NK-92 (cell line): ENCODE results near the gene FLT1.

Experiments
- DNase-seq: peaks from one replicate; lab custom pipeline; 2025; ENCODE audit not compliant: unreplicated experiment; lab: John Stamatoyannopoulos, UW

Gene FLT1, protein sequence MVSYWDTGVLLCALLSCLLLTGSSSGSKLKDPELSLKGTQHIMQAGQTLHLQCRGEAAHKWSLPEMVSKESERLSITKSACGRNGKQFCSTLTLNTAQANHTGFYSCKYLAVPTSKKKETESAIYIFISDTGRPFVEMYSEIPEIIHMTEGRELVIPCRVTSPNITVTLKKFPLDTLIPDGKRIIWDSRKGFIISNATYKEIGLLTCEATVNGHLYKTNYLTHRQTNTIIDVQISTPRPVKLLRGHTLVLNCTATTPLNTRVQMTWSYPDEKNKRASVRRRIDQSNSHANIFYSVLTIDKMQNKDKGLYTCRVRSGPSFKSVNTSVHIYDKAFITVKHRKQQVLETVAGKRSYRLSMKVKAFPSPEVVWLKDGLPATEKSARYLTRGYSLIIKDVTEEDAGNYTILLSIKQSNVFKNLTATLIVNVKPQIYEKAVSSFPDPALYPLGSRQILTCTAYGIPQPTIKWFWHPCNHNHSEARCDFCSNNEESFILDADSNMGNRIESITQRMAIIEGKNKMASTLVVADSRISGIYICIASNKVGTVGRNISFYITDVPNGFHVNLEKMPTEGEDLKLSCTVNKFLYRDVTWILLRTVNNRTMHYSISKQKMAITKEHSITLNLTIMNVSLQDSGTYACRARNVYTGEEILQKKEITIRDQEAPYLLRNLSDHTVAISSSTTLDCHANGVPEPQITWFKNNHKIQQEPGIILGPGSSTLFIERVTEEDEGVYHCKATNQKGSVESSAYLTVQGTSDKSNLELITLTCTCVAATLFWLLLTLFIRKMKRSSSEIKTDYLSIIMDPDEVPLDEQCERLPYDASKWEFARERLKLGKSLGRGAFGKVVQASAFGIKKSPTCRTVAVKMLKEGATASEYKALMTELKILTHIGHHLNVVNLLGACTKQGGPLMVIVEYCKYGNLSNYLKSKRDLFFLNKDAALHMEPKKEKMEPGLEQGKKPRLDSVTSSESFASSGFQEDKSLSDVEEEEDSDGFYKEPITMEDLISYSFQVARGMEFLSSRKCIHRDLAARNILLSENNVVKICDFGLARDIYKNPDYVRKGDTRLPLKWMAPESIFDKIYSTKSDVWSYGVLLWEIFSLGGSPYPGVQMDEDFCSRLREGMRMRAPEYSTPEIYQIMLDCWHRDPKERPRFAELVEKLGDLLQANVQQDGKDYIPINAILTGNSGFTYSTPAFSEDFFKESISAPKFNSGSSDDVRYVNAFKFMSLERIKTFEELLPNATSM (N-terminal part only)

DNA sequence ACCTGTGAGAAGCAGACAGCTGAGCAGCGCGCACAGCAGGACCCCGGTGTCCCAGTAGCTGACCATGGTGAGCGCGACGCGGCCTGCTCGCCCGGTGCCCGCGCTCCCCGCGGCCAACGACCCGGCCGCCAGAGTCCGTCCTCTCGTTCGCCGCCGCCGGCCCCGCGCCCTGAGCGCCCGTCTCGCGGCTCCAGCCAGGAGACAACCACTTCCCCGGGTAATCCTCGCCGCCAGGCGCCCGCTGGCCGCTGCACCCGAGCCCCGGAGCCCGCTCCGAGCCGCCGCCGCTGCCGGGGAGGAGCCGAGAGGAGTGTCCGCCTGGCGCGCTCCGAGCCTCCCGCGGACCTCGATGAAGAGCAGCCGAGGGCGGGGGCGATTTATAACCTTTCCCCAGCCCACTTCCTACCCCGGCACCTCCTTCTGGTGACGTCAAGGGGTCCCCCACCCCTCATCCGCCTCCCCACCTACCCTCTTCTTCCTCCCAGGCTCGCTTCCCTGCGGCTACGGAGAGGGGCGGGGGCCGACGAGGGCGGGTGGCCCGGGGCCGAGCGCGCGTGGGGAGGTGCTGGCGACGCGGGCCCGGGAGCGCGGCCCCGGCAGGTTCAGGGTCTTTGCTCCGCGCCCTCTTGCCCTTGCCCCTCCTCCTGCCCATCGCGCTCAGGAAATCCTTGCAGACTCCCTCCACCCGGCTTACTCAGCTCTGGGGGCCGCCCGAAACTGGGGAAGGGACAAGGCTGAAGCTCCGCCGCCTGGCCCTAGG lies at the start of gene FLT1:
FLT1 (minus strand) TSS at position 351 of the 760 bp plus-strand sequence; CDS start at position 66, 285 bp downstream.
- no peak for DNase-seq

DNA sequence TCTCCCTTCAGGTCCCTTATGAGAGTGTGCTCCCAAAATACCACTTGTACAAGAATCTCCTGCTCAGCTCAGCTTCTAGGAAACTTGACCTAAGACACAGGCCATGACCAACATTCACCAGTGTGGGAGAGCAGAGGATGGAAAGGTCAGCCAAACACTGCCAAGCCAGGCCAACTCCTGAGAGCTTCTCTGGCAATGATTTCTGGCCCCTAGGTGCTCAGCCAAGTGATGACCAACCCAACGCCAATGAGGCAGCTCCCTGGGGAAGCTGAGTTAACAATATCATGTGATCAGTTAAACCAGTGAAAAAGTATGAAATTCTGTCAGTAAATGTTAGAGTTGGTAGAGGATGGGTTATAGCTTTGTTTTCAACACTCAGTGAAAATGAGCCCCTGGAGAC lies 49.1 kb upstream of the FLT1 start:
- no peak for DNase-seq

DNA sequence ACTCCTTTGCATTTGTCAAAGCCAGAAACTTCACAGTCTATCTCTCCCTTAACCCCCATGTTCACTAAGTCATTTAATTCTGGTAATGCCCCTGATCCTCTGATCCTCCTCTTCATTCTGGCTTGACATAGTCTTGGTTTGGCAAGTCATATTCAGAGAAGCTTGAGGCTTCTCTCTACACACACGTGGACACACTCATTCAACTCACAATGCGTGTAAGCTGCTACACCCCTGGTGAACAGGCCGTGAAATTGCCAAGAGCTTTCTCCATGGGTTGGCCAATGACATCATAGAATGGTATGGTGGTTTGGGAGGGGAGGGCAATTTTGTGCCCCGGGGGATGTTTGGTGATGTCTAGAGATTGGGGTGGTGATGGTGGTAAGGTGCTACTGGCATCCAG lies 47.9 kb upstream of the FLT1 start:
- DNase-seq: no peak

DNA sequence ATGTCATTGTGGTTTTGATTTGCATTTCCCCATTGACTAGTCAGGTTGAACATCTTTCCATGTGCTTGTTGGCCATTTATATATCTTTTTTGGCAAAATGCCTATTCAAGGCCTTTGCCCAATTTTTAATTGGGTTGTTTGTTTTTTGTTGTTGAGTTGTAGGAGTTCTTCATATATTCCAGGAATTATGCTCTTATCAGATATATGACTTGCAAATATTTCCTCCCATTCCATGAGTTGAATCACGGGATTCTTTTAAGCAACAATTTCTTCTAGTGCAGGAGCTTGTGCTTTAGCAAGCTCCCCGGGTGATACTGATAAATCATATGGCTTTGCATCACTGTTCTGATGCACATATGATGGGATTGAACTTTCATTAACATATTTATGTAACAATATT lies 47.0 kb upstream of the FLT1 start:
- no peak for DNase-seq

DNA sequence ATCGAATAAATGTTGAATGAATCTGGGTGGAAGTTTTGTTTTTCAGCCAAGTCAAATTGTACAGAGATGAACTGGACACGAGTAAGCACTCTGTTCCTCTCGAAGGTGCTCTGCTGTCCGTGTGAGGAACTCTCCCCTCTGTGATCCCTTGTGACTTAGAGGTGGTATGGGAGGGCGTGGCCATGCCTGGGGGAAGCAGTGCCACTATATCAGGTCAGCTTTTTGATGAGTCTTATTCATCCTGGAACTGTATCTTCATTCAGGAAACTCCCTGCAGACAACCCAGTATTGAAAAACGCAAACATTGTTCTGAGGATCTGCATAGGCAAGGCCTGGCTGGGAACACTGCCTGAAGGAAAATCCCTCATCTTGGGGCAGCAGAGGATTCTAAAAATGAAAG lies 45.7 kb upstream of the FLT1 start:
- DNase-seq: no peak

DNA sequence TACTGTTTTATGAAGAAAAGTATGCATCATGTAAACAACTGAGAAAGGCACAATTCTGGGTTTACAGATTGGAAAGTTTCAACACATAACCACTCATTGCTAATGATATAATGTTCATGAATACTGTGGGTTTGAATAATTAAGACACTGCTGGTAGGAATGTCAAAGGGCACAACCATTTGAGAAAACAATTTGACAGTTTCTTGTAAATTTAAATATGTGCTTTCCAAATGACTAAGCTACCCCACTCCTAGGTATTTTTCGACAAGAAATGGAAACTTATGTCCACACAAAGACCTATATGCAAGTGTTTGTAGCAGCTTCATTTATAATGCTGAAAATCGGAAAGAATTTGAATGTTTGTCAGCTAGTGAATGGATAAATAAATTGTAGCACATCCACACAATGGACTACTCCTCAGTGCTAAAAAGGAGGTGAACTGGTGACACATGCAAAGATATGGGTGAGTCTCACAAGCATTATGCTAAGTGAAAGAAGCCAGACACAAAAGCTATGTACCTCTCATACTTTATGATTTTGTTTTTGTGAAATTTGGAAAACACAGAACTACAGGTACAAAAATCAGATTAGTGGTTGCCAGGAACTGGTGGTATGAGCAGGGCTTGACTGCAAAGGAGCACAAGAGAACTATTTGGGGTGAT lies 44.8 kb upstream of the FLT1 start:
- no peak for DNase-seq

DNA sequence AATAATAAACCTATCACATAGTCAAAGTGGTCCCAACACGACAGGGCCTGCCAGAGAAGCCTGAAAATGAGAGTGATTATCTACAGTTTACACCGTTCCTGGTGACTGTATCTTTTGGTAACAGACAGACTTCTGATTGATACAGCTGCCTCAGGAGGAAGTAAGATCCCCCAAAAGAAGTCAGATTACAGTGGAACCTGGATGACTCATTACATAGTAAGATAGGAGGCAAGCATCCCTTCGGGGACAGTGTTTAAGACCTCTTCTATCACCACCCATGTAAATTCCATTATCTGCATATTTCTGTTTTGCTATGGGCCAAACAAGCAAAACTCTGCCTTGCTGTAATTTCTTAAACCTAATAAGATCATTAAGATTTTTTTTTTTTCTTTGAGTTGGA lies 44.0 kb upstream of the FLT1 start:
- DNase-seq: no peak

DNA sequence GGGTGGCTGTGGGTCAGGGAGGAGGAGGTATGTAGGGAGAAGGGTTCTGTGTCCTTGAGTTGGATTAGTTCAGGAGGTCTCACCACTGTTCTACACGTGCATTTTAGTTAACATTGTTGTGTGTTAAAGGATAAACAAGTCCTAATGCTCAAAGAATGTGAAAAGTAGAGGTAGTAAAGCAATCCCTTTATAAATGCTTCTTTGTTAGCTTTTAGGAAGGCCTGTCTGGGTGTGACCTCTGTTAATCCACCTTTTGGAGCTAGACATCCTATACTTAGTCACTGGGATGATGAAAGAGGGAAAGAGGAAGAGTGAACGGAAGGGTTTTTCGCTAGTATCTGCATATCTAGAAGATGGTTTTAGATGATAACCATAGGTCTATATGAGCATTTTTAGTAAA lies 42.2 kb upstream of the FLT1 start:
- no peak for DNase-seq

DNA sequence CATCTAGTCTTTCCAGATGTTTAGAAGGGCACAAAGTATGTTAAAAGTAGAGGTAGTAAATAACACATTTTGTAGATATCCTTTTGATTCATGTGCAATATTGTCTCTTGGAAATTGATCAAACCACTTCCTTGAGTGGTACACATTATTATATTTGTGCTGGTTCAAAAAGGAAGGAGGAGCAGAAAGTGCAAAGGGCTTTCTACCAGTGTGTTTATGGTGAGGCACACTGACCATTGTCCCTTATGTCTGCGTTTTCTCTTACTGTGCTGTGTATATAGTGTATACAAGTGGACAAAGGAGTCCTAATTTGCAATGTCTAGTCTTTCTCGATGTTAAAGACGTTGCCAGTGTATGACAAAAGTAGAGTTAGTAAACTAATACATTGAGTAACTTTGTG lies 41.4 kb upstream of the FLT1 start:
- no peak for DNase-seq

DNA sequence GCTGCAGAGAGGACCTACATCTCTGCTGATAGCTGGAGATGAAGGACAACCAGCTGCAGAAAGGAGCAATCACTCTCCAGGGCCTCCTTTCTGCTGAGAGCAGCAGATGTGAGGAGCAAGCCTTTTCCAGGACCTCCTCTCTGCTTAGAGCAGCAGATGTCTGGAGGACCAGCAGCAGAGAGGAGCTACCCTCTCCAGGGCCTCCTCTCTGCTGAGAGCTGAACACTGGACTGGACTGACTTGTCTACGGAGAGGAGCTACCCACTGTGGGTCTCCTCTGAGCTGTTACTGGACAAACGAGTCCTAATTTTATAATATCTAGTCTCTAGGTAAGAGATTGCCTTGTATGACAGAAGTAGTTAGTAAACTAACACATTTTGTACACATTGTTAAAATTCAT lies 40.8 kb upstream of the FLT1 start:
- no peak for DNase-seq

DNA sequence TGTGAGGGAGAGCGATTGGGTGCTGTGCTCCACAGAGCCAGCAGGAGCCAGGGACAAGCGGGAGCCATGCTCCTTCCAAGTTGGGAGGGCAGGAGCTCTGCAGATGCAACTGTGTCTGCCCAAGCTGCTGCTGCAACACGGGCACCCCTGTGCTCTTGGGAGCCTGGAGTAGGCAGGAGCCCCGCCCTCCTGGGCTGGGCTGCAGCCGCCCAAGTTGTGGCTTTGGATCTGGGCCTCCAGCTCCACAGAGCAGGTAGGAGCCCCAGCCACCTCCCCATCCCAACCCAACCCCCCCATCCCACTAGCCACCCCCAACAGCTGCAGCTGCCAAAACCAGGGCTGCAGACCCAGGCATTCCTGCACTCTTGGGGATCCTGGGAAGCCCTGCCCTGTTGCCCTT lies 39.9 kb upstream of the FLT1 start:
- DNase-seq: no peak

DNA sequence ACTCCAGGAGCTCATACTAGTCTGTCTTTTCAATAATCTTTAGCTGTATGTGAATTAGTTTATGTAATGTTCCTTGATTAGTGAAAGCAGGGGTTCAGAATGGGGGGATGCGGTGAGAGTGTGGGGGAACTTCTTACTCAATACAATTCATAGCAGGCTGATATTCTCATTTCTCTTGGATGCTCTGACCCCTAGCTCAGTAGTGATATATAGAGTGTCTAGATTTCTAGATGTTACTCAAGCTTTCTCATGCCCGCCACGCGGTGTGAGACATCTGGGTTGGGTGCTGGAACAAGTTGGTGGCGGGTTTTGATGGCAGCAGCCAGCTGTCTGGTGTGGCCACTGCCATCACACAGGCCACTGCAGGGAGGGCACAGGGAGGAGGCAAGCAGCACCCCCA lies 39.3 kb upstream of the FLT1 start:
- no peak for DNase-seq

DNA sequence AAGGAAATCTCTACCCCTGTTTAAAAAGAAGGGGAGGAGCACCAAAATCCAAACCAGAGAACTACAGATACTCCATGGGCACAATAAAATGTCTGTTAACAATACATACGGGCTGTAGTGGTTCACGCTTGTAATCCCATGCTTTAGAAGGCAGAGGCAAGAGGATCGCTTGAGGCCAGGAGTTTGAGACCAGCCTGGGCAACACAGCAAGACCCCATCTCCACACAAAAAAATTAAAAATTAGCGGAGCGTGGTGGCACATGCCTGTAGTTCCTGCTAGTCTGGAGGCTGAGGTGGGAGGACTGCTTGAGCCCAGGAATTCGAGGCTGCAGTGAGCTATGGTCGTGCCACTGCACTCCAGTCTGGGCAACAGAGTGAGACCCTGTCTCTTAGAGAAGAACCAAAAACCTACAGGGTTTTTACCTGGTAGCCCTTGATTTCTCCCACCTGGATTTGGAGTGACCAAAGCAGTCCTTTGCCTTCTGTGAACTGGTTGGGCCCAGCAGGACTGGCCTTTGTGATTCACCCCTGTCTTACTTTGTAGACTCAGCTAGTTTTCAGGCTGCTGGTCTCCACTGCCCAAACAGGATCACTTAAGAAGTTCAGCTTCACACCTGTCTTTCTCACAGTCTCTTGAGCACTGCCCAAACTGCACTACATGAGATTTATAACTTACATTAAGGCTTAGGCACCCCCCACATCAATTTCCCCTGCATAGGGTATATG lies 38.7 kb upstream of the FLT1 start:
- DNase-seq: no peak

DNA sequence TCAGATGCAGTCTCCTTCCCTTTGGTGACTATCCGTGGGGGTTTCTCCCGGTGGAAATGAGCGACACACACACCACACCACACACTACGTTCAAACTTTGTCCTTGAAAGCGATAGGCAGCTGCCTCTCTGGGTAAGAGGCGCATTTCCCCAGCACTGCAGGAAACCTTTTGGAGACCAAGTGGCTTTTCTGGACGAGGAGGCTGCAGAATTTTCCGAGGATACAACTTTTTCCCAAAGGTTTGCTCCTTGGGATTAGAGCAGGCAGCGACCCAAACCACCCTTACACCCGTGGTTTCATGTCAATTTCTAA lies 38.2 kb upstream of the FLT1 start:
- DNase-seq: no peak

DNA sequence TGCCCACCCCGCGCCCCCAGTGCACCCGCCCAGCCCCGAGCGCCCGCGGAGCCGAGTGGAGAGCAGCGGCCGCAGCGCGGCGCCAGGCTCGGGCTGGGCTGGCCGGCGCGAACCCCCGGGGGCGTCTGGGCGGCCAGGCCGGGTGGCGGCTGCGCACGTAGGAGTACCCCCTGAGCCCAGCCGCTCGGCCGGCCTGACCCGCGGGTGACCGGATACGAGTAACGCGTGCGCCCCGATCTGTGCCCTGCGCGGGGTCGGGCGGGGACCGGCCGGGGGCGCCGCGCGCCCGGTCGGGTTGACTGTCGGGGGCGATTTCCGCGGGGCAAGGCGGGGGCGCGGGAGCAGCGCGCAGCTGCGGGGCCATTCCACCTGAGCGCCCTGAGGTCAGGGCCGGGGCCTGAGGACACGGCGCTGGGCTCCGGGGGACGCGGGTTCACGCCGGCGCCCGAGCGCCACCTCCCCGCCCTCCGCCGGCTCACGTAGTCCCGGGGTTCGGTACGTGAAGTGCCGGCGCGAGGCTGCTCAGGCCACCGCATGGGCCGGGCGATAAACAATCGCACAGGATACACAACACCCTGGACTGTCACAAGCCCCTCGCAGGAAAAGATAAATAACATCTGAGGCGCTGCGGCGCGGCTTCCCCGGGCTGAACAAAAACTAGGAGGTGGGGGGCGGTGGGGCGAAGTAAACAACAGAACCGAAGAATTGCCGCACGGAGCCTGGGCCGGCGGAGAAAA lies 37.6 kb upstream of the FLT1 start:
- no peak for DNase-seq

DNA sequence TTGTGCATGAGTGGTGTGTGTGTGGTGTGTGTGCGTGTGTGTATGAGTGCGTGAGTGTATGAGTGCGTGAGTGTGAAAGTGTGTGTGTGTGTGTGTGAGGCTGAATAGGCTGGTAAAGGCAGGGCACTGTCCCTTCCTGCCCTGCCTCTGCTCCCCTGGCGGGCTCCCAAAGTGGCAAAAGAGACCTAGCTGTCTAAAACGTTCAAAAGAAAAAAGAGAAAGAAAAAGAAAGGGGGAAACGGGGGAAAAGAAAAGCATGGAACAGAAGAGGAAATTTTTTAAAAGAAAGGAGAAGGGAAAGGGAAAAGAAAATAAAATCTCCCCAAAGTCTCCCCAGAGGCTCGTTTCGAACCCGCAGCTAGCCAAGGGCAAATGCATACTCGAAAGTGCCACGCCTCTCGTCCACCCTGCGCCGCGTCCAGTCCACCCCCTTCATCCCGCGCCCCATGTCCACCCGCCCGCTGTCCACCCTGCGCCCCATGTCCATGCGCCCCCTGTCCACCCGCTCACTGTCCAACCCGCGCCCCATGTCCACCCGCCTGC lies 37.0 kb upstream of the FLT1 start:
- no peak for DNase-seq

DNA sequence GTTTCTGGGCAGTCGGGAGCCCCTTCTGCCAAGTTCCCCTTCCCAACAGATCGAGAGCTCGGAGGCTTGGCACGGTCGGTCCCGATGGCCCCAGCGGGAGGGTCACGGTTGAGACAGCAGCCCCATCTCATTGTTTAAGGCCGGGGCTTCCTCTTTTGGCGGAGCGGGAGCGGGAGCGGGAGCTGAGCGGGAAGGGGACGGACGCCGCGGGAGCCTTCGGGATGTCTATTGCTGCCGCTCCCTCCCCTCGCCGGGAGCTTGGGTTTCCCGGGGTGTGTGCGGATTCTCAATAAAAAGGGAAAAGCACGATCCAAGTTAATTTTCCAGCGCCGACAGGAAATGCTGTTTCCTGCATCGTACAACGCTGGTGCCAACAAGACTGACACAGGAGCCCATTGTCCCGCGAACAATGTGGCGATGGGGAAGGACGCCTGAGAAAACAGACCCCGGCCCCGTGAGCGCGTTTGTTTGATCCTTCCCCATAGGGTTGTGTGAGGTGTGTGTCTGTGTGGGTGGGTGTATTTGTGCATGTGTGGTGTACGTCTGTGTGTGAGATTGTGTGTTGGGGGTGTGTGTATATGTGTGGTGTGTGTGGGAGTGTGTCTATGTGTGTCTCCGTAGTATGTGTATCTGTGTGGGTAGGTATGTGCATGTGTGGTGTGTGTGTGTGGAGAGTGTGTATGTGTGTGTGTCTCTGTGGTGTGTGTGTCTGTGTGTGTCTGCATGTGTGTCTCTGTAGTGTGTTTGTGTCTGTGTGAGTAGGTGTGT lies 36.3 kb upstream of the FLT1 start:
- no peak for DNase-seq

DNA sequence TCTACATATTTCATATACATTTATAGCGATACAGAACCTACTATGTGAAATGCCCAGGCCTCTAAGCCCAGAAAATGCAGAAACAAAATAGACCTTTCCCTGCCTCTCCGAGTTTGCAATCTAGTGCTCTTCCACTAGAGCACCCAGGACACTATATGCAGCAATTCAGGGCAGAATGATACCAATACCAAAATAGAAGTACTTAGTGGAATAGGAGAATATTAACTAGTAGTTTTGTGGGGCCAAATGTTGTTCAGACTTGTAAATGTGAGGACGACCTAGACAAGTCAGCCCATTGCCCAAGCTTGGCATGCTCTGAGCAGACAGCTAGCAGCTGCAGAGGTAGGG lies 35.8 kb upstream of the FLT1 start:
- no peak for DNase-seq
